NCI-H446 (cell line): Measurements from ENCODE around the gene KCNG2.

Source experiments
- DNase-seq, 2 experiments: peaks; one replicate each; lab custom pipeline; 2025; lab: John Stamatoyannopoulos, UW

Gene KCNG2

GRCh38 chr18:79785831-79786230, 11.9 kb upstream of the KCNG2 start:
- no peak for DNase-seq

- no peak for DNase-seq
Measured at GRCh38 chr18:79786304-79786703, 11.4 kb upstream of the KCNG2 start.

- DNase-seq, result no peak
Measured at GRCh38 chr18:79786786-79787526, 10.8 kb upstream of the KCNG2 start.

- no peak for DNase-seq
Measured at GRCh38 chr18:79787527-79787864, 10.2 kb upstream of the KCNG2 start.

GRCh38 chr18:79787865-79788733, 9.6 kb upstream of the KCNG2 start:
- DNase-seq, result no peak

- no peak for DNase-seq
Measured at GRCh38 chr18:79788734-79789085, 9.0 kb upstream of the KCNG2 start.

- no peak for DNase-seq
Measured at GRCh38 chr18:79789091-79789891, 8.4 kb upstream of the KCNG2 start.

GRCh38 chr18:79789901-79790890, 7.5 kb upstream of the KCNG2 start:
- no peak for DNase-seq

- no peak for DNase-seq
Measured at GRCh38 chr18:79790996-79791972, 6.5 kb upstream of the KCNG2 start.

GRCh38 chr18:79792096-79792987, 5.4 kb upstream of the KCNG2 start:
- no peak for DNase-seq

GRCh38 chr18:79792988-79793355, 4.8 kb upstream of the KCNG2 start:
- no peak for DNase-seq

GRCh38 chr18:79794846-79795245, 2.9 kb upstream of the KCNG2 start:
- DNase-seq, result no peak

- no peak for DNase-seq
Measured at GRCh38 chr18:79795446-79795845, 2.3 kb upstream of the KCNG2 start.

GRCh38 chr18:79796016-79796415, 1.7 kb upstream of the KCNG2 start:
- no peak for DNase-seq

- no peak for DNase-seq
Measured at GRCh38 chr18:79796531-79797405, 970 bp upstream of the KCNG2 start.

GRCh38 chr18:79798346-79798998, 734 bp downstream of the KCNG2 start:
- no peak for DNase-seq

GRCh38 chr18:79798999-79799370, 1.2 kb downstream of the KCNG2 start:
- no peak for DNase-seq
